HCT116 (cell line): ENCODE results near the gene GBF1.

Experiments used
- EZH2phosphoT487 ChIP-seq: fragments of 200-600 bp; IDR thresholded peaks from 2 replicates; pipeline ENCODE4 v1.6.1; 2018; ENCODE audit warnings: antibody characterized with exemption, borderline replicate concordance
- TF ChIP-seq, protein P1 (sequence below), 3 experiments: fragments of 200-600 bp in 1 of 3; sonication (generic) in 1 of 3; IDR thresholded peaks in 2 of 3; conservative IDR thresholded peaks in 1 of 3; 2 replicates each; pipeline ENCODE4 v1.5.1; 2012 to 2017; ENCODE audit warnings: low read depth in 2 of 3, low read length in 2 of 3, antibody characterized with exemption in 1 of 3, borderline replicate concordance in 1 of 3, control low read depth in 1 of 3, mild to moderate bottlenecking in 1 of 3, mixed read lengths in 1 of 3, mixed run types in 1 of 3, moderate library complexity in 1 of 3; ENCODE audit not compliant: insufficient read depth in 1 of 3

GRCh38 chr10:102405108-102405571, 159.8 kb downstream of the GBF1 start:
- TF ChIP-seq, protein P1, sequence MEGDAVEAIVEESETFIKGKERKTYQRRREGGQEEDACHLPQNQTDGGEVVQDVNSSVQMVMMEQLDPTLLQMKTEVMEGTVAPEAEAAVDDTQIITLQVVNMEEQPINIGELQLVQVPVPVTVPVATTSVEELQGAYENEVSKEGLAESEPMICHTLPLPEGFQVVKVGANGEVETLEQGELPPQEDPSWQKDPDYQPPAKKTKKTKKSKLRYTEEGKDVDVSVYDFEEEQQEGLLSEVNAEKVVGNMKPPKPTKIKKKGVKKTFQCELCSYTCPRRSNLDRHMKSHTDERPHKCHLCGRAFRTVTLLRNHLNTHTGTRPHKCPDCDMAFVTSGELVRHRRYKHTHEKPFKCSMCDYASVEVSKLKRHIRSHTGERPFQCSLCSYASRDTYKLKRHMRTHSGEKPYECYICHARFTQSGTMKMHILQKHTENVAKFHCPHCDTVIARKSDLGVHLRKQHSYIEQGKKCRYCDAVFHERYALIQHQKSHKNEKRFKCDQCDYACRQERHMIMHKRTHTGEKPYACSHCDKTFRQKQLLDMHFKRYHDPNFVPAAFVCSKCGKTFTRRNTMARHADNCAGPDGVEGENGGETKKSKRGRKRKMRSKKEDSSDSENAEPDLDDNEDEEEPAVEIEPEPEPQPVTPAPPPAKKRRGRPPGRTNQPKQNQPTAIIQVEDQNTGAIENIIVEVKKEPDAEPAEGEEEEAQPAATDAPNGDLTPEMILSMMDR (IDR thresholded peaks at IDR 0.05 in 2 of 3, conservative IDR thresholded peaks at IDR 0.05 in 1 of 3; ENCODE audit: borderline replicate concordance in 1 of 3, insufficient read depth in 1 of 3, low read depth in 2 of 3, low read length in 2 of 3): no peak
- no peak for TF ChIP-seq EZH2phosphoT487
